HL-60 (cell line): ENCODE results near the gene ID1.
A peak's percentile ranks its signal among the peaks of the same experiment; 100 is the strongest.
"Not testable (repeated sequence)": the region's sequence is repeated elsewhere in the genome, so short reads cannot be mapped to it uniquely, and the experiment has no call there.

Source experiments
- DNase-seq, 2 experiments: peaks; one replicate each; pipeline ENCODE4 v3.0.0-alpha.2; 2010 to 2020; ENCODE audit warnings: low read depth in 1 of 2, low spot score in 1 of 2
- H3K27ac ChIP-seq: fragments of 250-450 bp; sonication (Bioruptor Pico); replicated peaks from 2 replicates; pipeline ENCODE4 v1.5.1; 2020; ENCODE audit warnings: mild to moderate bottlenecking, moderate library complexity
- H3K27me3 ChIP-seq: fragments of 250-450 bp; sonication (Bioruptor Pico); 2 replicates; pipeline ENCODE4 v1.5.1; 2021; ENCODE audit warnings: mild to moderate bottlenecking, moderate library complexity; ENCODE audit not compliant: insufficient read depth, poor library complexity, severe bottlenecking
- H3K4me3 ChIP-seq: replicated peaks from 2 replicates; pipeline ENCODE4 v1.5.1; 2011; ENCODE audit warnings: mild to moderate bottlenecking, control low read depth, low read length; ENCODE audit not compliant: insufficient read depth
- GABPA ChIP-seq: IDR thresholded peaks from 2 replicates; pipeline ENCODE4 v1.6.1; 2012; ENCODE audit warnings: low read depth
- POLR2AphosphoS5 ChIP-seq: IDR thresholded peaks from 2 replicates; pipeline ENCODE4 v1.6.1; 2012; ENCODE audit warnings: low read depth
- SPI1 ChIP-seq: IDR thresholded peaks from 2 replicates; pipeline ENCODE4 v1.6.1; 2012; ENCODE audit warnings: low read depth, mild to moderate bottlenecking, borderline replicate concordance
- TF ChIP-seq, protein P1 (sequence below): IDR thresholded peaks from 2 replicates; pipeline ENCODE4 v1.6.1; 2012; ENCODE audit warnings: low read depth; ENCODE audit not compliant: insufficient replicate concordance
- TF ChIP-seq, protein P2 (sequence below): IDR thresholded peaks from one replicate; pipeline ENCODE4 v1.5.1; 2011; ENCODE audit warnings: low read length, control low read depth, inconsistent platforms; ENCODE audit not compliant: insufficient read depth

The ID1 gene

DNA sequence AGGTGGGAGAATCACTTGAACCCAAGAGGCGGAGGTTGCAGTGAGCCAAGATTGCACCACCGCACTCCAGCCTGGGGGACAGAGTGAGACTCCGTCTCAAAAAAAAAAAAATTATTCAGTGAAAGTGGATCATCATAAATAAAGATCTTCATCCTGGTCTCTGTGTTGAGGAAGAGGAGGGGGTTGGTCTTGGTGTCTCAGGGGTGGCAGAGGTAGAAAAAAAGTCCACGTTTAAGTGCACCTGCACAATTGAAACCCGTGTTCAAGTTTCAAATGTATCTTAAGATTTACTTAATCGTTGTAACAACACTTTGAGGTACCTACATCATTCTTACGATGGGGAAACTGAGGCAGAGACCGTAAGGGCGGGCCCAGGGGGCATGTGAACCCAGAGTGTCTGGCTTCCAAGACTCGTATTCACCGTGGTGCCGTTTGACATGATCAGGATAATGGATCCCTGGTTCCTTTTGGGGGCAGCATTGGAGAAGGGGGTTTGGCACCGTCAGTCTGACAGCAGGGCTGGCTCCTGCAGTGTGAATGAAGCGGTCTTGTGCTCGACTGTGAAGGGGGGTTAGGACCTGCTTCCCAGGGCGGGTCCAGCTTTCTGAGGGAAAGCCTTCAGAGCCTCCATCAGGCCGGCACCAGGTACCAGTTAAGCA is 32.9 kb upstream of the ID1 start:
- TF ChIP-seq SPI1 (no peak), GABPA (no peak), POLR2AphosphoS5 (no peak)
- TF ChIP-seq, protein P1, sequence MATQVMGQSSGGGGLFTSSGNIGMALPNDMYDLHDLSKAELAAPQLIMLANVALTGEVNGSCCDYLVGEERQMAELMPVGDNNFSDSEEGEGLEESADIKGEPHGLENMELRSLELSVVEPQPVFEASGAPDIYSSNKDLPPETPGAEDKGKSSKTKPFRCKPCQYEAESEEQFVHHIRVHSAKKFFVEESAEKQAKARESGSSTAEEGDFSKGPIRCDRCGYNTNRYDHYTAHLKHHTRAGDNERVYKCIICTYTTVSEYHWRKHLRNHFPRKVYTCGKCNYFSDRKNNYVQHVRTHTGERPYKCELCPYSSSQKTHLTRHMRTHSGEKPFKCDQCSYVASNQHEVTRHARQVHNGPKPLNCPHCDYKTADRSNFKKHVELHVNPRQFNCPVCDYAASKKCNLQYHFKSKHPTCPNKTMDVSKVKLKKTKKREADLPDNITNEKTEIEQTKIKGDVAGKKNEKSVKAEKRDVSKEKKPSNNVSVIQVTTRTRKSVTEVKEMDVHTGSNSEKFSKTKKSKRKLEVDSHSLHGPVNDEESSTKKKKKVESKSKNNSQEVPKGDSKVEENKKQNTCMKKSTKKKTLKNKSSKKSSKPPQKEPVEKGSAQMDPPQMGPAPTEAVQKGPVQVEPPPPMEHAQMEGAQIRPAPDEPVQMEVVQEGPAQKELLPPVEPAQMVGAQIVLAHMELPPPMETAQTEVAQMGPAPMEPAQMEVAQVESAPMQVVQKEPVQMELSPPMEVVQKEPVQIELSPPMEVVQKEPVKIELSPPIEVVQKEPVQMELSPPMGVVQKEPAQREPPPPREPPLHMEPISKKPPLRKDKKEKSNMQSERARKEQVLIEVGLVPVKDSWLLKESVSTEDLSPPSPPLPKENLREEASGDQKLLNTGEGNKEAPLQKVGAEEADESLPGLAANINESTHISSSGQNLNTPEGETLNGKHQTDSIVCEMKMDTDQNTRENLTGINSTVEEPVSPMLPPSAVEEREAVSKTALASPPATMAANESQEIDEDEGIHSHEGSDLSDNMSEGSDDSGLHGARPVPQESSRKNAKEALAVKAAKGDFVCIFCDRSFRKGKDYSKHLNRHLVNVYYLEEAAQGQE, result no peak
- TF ChIP-seq, protein P2, sequence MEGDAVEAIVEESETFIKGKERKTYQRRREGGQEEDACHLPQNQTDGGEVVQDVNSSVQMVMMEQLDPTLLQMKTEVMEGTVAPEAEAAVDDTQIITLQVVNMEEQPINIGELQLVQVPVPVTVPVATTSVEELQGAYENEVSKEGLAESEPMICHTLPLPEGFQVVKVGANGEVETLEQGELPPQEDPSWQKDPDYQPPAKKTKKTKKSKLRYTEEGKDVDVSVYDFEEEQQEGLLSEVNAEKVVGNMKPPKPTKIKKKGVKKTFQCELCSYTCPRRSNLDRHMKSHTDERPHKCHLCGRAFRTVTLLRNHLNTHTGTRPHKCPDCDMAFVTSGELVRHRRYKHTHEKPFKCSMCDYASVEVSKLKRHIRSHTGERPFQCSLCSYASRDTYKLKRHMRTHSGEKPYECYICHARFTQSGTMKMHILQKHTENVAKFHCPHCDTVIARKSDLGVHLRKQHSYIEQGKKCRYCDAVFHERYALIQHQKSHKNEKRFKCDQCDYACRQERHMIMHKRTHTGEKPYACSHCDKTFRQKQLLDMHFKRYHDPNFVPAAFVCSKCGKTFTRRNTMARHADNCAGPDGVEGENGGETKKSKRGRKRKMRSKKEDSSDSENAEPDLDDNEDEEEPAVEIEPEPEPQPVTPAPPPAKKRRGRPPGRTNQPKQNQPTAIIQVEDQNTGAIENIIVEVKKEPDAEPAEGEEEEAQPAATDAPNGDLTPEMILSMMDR, result no peak
- peak overlapping the region; percentile 74 for H3K27ac ChIP-seq
- H3K4me3 ChIP-seq, result peak overlapping the region; percentile 33
- DNase-seq, result no peak
- H3K27me3 ChIP-seq, result no peaks in the 10 kb centered on the region

DNA sequence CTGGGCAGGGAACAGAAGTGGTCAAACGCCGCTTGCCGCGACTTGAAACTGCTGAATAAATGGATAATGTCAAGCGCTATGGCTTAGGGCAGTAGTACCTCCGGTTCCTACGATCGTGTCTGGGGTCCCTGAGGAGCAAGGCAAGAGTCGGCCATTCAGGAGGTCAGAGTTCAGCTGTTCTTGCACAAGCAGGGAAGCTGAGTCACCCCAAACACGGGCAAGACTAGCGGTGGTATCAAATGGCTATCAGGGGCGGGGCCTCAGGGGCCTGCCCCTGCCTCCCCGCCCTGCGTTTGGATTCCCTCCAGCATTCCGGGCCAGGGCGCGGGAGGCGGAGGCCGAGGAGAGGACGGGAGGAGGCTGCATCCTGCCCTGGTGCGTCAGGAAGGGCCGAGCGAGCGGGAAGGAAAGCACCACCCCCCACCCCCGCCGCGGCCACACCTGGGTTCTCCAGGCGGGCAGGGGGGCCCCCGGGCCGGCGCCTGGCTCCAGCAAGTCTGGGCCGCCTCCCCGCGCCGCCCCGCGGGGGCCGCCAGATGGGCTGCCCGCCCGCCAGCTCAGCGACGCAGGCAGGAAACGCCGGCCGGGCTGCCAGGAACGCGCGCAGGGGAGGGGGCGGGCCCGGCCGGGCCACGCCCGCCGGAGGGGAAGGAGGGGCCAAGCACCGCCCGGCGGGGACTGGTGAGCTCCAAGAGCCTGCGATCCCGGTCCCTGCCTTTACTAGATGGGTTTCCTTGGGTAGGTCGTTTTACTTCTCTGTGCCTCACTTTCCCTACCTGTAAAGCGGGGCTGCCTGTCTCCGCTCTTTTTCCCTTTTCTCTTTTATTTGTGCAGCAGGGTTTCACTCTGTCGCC is 32.2 kb upstream of the ID1 start:
- peak; percentile 87 to 92 for DNase-seq
- TF ChIP-seq POLR2AphosphoS5, result peak; percentile 76
- TF ChIP-seq, protein P2, result no peak
- Histone ChIP-seq H3K4me3 (peak overlapping the region; percentile 58), H3K27ac (peak overlapping the region; percentile 74), H3K27me3 (no peaks in the 10 kb centered on the region)

DNA sequence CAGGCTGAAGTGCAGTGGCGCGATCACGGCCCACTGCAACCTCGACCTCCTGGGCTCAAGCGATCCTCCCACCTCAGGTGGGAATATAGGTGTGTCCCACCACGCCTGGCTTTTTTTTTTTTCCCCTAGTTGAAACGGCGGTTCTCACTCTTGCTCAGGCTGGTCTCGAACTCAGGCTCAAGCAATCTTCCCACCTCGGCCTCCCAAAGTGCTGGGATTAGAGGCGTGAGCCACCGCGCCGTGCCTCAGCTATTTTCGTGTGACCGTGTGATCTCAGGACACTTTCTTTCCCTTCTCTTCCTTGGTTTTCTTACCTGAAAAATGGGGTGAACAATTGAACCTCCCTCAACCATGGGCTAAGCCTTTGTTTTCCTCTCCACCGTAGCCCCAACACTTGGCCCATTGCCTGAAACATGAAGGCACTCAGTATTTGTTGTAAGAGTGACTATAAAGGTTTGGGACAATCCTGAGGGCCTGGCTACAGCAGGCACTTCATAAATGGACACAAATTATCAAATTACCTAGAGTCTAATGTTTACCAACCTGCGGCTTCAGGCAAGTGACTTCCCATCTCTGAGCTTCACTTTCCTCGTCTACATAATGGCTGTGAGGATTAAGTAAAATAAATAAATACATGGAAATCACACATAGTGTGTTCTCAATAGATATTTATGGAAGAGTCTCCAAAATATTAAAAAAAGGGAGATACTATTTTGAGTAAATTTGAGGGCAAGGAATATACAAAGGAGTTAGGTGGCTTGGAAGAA is 31.4 kb upstream of the ID1 start:
- Histone ChIP-seq H3K4me3 (peak overlapping the region; percentile 58), H3K27me3 (no peaks in the 10 kb centered on the region), H3K27ac (peak overlapping the region; percentile 27; the same call in 1 of the 2 replicates)
- no peak for TF ChIP-seq GABPA
- no peak for TF ChIP-seq POLR2AphosphoS5
- no peak for TF ChIP-seq SPI1
- TF ChIP-seq, protein P1, result no peak
- TF ChIP-seq, protein P2, result no peak
- no peak for DNase-seq

DNA sequence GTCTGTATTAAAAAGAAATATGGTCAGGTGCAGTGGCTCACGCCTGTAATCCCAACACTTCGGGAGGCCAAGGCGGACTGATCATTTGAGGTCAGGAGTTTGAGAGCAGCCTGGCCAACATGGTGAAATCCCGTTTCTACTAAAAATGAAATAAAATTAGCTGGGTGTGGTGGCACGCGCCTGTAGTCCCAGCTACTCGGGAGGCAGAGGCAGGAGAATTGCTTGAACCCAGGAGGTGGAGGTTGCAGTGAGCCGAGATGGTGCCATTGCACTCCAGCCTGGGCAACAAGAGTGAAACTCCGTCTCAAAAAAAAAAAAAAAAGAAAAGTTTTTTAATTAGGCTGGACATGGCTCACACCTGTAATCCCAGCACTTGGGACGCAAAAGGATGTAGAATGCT is 30.1 kb upstream of the ID1 start:
- DNase-seq, H3K27me3 ChIP-seq, H3K4me3 ChIP-seq, H3K27ac ChIP-seq: not testable (repeated sequence)
